Esophagus squamous epithelium (tissue), 5 donors: ENCODE measurements around the gene CCNY. TPM values are rescaled to one million over a fixed set of nuclear protein-coding genes. Genes with fewer than 3 reads are reported as not detected.

Experiments used
- DNase-seq: peaks from one replicate; lab custom pipeline; 2025; lab: John Stamatoyannopoulos, UW
- H3K27ac ChIP-seq, 4 donors: fragments of 200-600 bp; sonication (generic); one replicate each; pipeline ENCODE4 v1.5.1; 2016 to 2019; ENCODE audit warnings: mild to moderate bottlenecking in 1 of 4
- H3K27me3 ChIP-seq, 4 donors: fragments of 200-600 bp; sonication (generic); 1 replicate in 3 of 4; 2 replicates in 1 of 4; pipeline versions ENCODE4 v1.5.1 to v1.6.0; 2017 to 2021; ENCODE audit warnings: antibody characterized with exemption in 1 of 4
- H3K36me3 ChIP-seq, 3 donors: fragments of 200-600 bp; sonication (generic); one replicate each; pipeline ENCODE4 v1.5.1; 2016 to 2019
- H3K4me1 ChIP-seq, 3 donors: fragments of 200-600 bp; sonication (generic); one replicate each; pipeline ENCODE4 v1.5.1; 2017 to 2019
- H3K4me3 ChIP-seq, 4 donors: fragments of 200-600 bp; sonication (generic); 1 replicate in 3 of 4; 2 replicates in 1 of 4; pipeline ENCODE4 v1.5.1; 2016 to 2019; ENCODE audit warnings: mild to moderate bottlenecking in 2 of 4, moderate library complexity in 1 of 4
- H3K9me3 ChIP-seq, 3 donors: fragments of 200-600 bp; sonication (generic); one replicate each; pipeline ENCODE4 v1.5.1; 2016 to 2019
- CTCF ChIP-seq, 6 experiments: fragments of 450-650 bp in 4 of 6; fragments of 200-600 bp in 2 of 6; sonication (generic) in 2 of 6; IDR thresholded peaks; one replicate each; pipeline ENCODE4 v1.5.1; 2016 to 2019; ENCODE audit warnings: antibody characterized with exemption in 6 of 6, mild to moderate bottlenecking in 4 of 6, moderate library complexity in 4 of 6
- POLR2A ChIP-seq, 4 donors: fragments of 450-650 bp; IDR thresholded peaks; one replicate each; pipeline ENCODE4 v1.6.1; 2017; ENCODE audit warnings: antibody characterized with exemption in 4 of 4, mild to moderate bottlenecking in 4 of 4, moderate library complexity in 3 of 4
- WGBS, 2 donors: methylation state at CpG; one replicate each; pipeline ENCODE4 v1.1.5; 2018; 5-methylcytosine and 5-hydroxymethylcytosine counted together
- intact Hi-C: fragments of 100-400 bp; cut with DNase I; formaldehyde crosslinking; loops from one replicate; pipeline ENCODE4 v1.15.0; 2022
- total RNA-seq, 4 donors: library from RNA; depleted of rRNA; stranded (reverse); fragments of >200 nt; gene quantifications; one replicate each; pipeline ENCODE4 v1.1.0, GENCODE V29; 2016
- donor health status: DM: yes; HTN: yes; CAD: no.

CCNY gene
- total RNA-seq, 4 donors from 2014 or later = 24.1 to 41.5 (median 30.4) TPM

GRCh38 chr10:35424680-35425285, 88.5 kb downstream of the CCNY start:
- no peak for DNase-seq
- no peak for TF ChIP-seq POLR2A (IDR thresholded peaks at IDR 0.05)
- no peak for TF ChIP-seq CTCF (IDR thresholded peaks at IDR 0.05)
- intact Hi-C loops = no loop called here
- Histone ChIP-seq H3K4me3 (no peak overlapping the region), H3K9me3 (no peaks in the 10 kb centered on the region), H3K27me3 (no peaks in the 10 kb centered on the region), H3K36me3 (no peaks in the 10 kb centered on the region), H3K27ac (peak overlapping the region in 1 of 4 donors; percentile 15), H3K4me1 (peaks cover 0 to 48% (median 31%) of the 10 kb centered on the region in 3 donors)
- WGBS, 2 donors = 85% methylated on average over 8 of the region's 8 CpGs; no CpG with 5 or more reads in 1 of the 2 donors

- H3K27me3 ChIP-seq = no peaks in the 10 kb centered on the region
- no peaks in the 10 kb centered on the region for H3K36me3 ChIP-seq
- H3K4me3 ChIP-seq = no peak overlapping the region
- no peak for DNase-seq
- peaks cover 0 to 41% (median 31%) of the 10 kb centered on the region in 3 donors for H3K4me1 ChIP-seq
- no peaks in the 10 kb centered on the region for H3K9me3 ChIP-seq
- WGBS, 2 donors = 67 to 71% methylated on average over 1 of the region's 1 CpG
- no peak for TF ChIP-seq POLR2A (IDR thresholded peaks at IDR 0.05)
- TF ChIP-seq CTCF (IDR thresholded peaks at IDR 0.05) = no peak
- intact Hi-C loops = no loop called here
- H3K27ac ChIP-seq = no peak overlapping the region
Observed at GRCh38 chr10:35425595-35425994, 89.3 kb downstream of the CCNY start.

- H3K4me3 ChIP-seq = no peak overlapping the region
- TF ChIP-seq POLR2A (IDR thresholded peaks at IDR 0.05) (no peak), CTCF (IDR thresholded peaks at IDR 0.05) (no peak)
- no peak for DNase-seq
Observed at GRCh38 chr10:35426657-35427056, 90.3 kb downstream of the CCNY start.

GRCh38 chr10:35427543-35427942, 91.2 kb downstream of the CCNY start:
- Histone ChIP-seq H3K4me1 (peaks cover 0 to 21% (median 11%) of the 10 kb centered on the region in 3 donors), H3K9me3 (no peaks in the 10 kb centered on the region), H3K27ac (no peak overlapping the region), H3K4me3 (no peak overlapping the region), H3K27me3 (no peaks in the 10 kb centered on the region), H3K36me3 (no peaks in the 10 kb centered on the region)
- TF ChIP-seq CTCF (IDR thresholded peaks at IDR 0.05) (no peak), POLR2A (IDR thresholded peaks at IDR 0.05) (no peak)
- 57 to 84% methylated on average over 1 of the region's 1 CpG for WGBS, 2 donors
- intact Hi-C loops = no loop called here
- no peak for DNase-seq

More at GRCh38 chr10:35426657-35427056, 90.3 kb downstream of the CCNY start:
- H3K36me3 ChIP-seq = no peaks in the 10 kb centered on the region
- peaks cover 0 to 30% (median 20%) of the 10 kb centered on the region in 3 donors for H3K4me1 ChIP-seq
- H3K27me3 ChIP-seq = no peaks in the 10 kb centered on the region
- no peaks in the 10 kb centered on the region for H3K9me3 ChIP-seq
- no peak overlapping the region for H3K27ac ChIP-seq
- intact Hi-C loops = no loop called here

GRCh38 chr10:35428521-35428920, 92.2 kb downstream of the CCNY start:
- H3K4me1 ChIP-seq = peaks cover 0 to 17% (median 11%) of the 10 kb centered on the region in 3 donors
- TF ChIP-seq CTCF (IDR thresholded peaks at IDR 0.05) = no peak
- no peak for TF ChIP-seq POLR2A (IDR thresholded peaks at IDR 0.05)
- H3K27ac ChIP-seq = no peak overlapping the region
- intact Hi-C loops = no loop called here
- H3K36me3 ChIP-seq = no peaks in the 10 kb centered on the region
- H3K9me3 ChIP-seq = no peaks in the 10 kb centered on the region
- H3K27me3 ChIP-seq = no peaks in the 10 kb centered on the region
- H3K4me3 ChIP-seq = no peak overlapping the region
- WGBS, 2 donors = 83 to 94% methylated on average over 1 of the region's 1 CpG
- no peak for DNase-seq
